VCaP (cell line): ENCODE measurements around the gene RBM15.

Experiments used
- H3K27ac ChIP-seq: fragments of 450-650 bp; 2 replicates; pipeline ENCODE4 v1.5.1; 2017
- TF ChIP-seq, protein P1 (sequence below): fragments of 450-650 bp; conservative IDR thresholded peaks from 2 replicates; pipeline ENCODE4 v1.5.1; 2017; ENCODE audit warnings: mild to moderate bottlenecking, moderate library complexity

The RBM15 gene

DNA sequence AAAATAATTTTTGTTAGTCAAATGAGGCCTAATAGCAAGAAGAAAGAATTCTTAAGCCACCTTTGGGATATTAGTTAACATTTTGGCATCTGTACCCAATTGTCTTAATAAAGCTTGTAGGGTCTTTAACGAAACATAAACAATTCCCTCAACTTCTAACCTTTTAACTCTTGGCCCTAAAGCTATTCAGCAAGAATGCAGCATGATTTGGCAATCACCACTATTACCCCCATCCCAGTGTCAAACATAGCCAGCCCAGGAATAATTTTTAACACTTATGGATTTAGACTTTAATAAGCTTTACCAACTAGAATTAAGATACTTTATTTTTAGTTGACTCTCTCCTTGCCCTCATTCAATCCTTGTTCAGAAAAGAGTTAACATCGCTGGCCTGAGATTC is 54.1 kb downstream of the RBM15 start:
- TF ChIP-seq, protein P1, sequence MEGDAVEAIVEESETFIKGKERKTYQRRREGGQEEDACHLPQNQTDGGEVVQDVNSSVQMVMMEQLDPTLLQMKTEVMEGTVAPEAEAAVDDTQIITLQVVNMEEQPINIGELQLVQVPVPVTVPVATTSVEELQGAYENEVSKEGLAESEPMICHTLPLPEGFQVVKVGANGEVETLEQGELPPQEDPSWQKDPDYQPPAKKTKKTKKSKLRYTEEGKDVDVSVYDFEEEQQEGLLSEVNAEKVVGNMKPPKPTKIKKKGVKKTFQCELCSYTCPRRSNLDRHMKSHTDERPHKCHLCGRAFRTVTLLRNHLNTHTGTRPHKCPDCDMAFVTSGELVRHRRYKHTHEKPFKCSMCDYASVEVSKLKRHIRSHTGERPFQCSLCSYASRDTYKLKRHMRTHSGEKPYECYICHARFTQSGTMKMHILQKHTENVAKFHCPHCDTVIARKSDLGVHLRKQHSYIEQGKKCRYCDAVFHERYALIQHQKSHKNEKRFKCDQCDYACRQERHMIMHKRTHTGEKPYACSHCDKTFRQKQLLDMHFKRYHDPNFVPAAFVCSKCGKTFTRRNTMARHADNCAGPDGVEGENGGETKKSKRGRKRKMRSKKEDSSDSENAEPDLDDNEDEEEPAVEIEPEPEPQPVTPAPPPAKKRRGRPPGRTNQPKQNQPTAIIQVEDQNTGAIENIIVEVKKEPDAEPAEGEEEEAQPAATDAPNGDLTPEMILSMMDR = no peak
- no peak overlapping the region for H3K27ac ChIP-seq

DNA sequence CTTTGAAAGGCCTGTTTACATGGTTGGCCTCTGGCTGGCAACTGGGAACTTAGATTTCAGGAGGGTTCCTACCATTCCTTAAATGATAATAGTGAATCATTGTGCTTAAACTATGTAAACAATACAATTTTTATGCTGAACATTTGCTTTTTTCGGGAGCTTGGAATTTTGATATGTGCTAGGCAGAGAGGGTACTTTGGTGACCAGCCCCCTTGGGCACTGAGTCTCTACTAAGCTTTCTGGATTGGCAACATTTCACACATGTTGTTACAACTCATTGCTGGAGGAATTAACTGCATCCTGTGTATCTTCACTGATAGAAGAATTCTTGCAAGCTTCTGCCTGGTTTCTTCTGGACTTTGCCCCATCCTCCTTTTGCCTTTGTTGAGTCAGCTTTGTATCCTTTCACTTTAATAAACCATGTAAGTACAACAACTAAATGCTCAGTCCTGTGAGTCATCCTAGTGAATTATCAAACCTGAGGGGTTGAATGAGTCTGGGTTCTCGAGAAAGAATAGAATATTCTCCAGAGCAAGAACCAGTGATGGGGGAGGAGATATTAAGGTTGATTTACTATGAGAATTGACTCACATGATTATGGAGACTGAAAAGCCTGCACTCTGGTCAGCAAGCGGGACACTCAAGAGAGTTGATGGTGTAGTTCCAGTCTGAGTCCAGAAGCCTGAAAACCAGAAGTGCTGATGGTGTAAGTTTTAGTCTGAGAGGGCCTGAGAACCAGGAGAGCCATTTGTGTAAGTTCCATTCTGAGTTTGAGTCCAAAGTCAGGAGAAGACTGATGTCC is 54.7 kb downstream of the RBM15 start:
- H3K27ac ChIP-seq = no peak overlapping the region
- TF ChIP-seq, protein P1 = no peak

DNA sequence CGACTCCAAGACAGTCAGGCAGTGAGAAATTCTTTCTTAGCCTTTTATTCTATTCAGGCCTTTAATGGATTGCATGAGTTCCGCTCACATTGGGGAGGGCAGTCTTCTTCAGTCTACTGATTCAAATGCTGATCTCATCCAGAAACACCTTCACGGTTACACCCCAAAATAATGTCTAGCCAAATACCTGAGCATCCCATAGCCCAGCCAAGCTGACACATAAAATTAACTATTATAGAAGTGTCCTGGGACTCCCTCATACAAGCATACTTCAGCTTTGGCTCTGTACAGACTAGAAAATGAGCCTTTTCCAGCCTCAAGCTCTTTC is 55.3 kb downstream of the RBM15 start:
- H3K27ac ChIP-seq = no peak overlapping the region
- TF ChIP-seq, protein P1 = no peak
